NCI-H460 (cell line): Measurements from ENCODE around the gene PSME1. TPM values are rescaled to one million over a fixed set of nuclear protein-coding genes. Genes with fewer than 3 reads are reported as not detected.
A peak's percentile ranks its signal among the peaks of the same experiment; 100 is the strongest.

Source experiments
- DNase-seq: peaks from one replicate; pipeline ENCODE4 v3.0.0-alpha.2; 2016; ENCODE audit warnings: low read depth; ENCODE audit errors: extremely low read depth
- total RNA-seq: library from RNA; depleted of rRNA; stranded (reverse); fragments of >200 nt; shearing (Covaris generic); gene quantifications from 2 replicates; pipeline ENCODE4 v1.2.3, GENCODE V29; 2014

Gene PSME1
- total RNA-seq, 1 experiment from 2014 or later = 177 TPM

DNA sequence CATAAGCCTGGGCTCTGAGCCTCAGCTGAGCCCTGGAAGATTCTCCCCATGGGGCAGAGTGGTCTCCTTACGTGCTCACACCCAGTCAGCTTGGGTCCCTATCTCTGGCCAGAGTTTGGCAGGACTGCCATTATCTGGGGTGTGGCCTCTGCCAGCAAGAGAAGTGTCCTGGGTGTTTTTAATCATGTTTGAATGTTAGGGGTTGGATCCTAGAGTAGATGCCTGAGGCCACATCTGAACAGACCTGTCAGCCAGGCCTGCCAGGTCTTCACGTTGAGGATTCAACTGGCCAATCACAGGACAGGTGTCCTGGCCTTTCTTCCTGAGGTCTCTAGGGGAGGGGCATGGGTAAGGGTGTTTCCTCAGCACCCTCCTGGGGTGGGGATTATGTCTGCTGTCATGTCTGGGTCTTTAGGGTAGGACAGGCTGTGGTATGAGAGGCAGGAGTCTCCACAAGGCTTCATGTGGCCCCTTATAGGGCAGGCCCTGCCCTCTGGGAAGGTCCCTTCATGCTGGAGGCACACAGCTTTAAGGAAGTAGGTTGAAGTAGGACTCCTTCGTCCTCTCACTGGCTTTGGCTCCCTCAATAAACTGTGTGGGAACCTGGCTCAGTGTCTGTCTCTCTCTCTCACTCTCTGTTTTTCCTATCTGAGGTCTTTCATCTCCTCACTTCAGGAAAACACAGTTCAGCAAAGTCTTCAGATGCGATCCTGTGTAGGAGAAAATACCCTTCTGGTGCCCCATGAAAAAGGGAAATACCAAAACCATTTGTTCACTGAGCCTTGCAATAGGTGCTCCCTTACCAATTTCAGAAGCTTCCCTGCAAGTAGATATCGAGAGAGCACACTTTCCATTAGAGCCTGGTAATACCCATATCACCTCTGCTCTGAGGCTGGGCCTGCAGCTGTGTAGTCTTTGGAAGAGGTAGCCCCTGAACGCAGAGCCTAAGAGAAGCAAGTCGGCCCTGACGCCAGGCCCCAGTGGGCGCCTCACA is 12.3 kb upstream of the PSME1 start:
- DNase-seq = no peak

DNA sequence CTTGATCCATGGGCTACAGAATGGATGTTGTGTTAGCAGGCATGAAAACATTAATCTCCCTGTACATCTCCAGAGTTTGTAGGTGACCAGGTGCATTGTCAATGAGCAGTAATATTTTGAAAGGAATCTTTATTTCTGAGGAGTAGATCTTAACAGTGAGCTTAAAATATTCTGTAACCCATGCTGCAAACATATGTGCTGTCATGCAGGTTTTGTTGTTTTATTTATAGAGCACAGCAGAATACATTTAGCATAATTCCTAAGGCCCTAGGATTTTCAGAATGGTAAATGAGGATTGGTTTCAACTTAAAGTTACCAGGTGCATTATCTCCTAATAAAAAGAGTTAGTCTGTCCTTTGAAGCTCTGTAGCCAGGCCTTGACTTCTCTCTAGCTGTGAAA is 9.1 kb upstream of the PSME1 start:
- no peak for DNase-seq

DNA sequence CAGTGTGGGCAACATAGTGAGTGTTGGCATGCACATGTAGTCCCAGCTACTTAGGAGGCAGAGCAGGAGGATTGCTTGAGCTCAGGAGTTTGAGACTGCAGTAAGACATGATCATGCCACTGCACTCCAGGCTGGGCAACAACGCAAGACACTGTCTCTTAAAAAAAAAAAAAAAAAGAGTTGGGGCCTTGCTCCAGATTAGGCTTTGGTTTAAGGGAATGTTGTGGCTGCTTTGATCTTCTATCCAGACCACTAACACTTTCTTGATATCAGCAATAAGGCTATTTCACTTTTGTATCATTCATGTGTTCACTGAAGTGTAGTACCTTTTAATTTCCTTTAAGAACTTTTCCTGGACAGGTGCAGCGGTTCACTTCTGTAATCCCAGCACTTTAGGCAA is 8.3 kb upstream of the PSME1 start:
- no peak for DNase-seq

DNA sequence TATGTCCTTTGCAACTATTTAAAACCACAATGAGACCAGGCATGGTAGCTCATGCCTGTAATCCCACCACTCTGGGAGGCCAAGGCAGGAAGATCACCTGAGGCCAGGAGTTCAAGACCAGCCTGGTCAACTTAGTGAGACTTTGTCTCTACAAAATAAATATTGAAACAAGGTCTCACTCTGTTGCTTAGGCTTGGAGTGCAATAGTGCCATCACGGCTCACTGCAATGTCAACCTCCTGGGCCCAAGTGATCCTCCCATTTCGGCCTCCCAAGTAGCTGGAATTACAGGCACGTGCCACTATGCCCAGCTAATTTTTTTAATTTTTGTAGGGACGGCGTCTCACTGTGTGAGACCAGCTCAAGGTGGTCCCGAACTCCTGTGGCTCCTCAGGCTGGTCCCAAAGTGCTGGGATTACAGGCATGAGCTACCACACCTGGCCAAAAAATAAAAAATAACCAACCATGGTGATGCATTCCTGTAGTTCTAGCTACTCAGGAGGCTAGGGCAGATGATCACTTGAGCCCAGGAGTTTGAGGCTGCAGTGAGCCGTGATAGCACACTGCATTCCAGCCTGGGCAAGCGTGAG is 6.5 kb upstream of the PSME1 start:
- no peak for DNase-seq

DNA sequence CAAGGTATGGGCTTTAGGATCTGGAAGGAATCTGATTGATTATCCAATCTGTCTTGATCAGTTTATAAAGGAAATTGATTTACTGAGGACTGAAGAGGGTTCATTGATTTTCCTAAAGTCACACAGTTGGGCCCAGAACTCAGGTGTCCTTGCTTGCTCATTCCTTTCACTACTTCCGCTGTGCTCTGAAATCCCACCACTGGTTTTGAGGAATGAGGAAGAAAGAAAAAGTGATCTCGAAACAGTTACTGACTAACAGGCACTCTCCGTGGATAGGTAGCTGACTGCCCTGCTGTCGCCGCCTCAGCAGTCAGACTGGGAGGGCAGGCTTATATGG is 5.6 kb upstream of the PSME1 start, which contains the start of gene FITM1:
FITM1 (plus strand) TSS at position 280 of the 337 bp plus-strand sequence. CDS start 905 bp downstream, outside the sequence.
- DNase-seq = no peak

DNA sequence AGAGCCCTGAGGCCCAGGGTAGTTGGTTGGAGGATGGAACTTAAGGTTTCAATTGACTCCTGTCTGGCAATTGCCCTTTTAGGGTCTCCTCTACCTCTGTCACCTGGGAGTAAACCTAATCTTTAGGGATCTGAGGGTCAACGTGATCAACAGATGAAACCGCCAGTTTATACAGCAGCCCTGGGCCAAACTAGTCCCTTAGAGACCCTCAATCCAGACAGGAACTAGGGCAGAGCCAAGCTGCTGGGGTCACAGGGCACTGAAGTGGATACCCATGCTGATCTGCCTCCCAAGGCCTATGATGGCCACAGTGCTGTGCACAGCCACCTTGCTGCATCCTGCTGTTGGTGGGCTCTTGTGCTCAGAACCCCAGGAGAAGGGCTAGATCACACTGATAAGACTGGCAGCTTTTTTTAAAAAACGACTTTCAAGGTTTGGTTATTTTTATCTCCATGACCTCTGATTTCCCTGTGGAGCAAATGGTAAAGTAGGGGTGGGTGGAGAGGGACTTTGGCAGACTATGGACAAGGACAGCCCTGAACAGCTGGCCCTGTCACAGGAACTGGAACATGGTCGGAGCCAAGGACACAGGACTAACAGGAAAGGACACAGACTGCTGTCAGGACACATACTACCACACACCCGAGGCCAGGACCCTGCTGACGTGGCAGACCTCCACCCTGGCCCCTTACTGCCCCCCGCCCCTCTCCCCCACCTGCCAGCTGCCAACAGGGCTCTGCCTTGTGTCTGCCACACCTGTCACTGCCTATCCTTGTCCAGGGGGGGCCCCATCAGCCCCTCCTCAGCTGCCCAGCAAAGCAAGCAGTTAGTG is 5.1 kb upstream of the PSME1 start:
- DNase-seq = no peak

DNA sequence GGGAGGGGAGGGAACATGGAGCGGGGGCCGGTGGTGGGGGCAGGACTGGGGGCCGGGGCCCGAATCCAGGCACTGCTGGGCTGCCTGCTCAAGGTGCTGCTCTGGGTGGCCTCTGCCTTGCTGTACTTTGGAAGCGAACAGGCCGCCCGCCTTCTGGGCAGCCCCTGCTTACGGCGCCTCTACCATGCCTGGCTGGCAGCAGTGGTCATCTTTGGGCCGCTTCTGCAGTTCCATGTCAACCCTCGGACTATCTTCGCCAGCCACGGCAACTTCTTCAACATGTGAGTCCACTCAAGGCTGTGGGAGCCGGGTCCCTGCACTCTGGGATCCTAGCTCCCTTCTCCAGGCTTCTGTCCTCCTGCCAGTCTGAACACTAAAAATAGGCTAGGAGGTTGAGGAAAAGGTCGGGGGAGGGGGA is 4.4 kb upstream of the PSME1 start:
- no peak for DNase-seq

DNA sequence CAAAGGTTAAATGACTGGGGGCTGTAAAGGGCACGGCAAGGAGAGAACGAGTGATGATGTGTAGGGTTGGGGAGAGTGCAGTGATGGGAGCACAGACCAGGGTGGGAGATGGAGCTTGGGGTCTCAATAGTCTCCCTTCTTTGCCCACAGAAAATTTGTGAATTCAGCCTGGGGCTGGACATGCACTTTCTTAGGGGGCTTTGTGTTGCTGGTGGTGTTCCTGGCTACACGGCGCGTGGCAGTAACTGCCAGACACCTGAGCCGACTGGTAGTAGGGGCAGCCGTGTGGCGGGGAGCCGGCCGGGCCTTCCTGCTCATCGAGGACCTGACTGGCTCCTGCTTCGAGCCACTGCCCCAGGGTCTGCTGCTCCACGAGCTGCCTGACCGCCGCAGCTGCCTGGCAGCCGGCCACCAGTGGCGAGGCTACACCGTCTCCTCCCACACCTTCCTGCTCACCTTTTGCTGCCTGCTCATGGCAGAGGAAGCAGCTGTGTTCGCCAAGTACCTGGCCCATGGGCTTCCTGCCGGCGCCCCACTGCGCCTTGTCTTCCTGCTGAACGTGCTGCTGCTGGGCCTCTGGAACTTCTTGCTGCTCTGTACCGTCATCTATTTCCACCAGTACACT is 3.8 kb upstream of the PSME1 start:
- no peak for DNase-seq

DNA sequence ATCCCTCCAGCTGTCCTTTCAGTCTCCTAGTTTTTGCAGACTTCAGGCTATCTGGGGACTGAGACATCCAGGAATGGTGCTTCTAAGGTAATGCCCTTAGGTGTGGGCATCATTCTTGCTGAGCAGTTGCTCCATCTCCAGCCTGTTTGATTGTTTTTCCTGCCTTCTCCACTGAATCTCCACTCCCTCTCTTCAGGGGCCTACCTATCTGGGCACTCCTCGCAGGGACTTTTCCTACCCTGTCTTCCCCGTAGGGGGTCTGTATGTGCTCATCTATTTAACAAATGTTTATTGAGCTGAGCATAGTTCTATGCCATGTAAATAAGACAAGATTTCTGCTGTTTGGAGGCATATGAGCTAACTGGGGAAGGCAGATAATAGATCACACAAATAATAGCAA is 3.0 kb upstream of the PSME1 start:
- no peak for DNase-seq

DNA sequence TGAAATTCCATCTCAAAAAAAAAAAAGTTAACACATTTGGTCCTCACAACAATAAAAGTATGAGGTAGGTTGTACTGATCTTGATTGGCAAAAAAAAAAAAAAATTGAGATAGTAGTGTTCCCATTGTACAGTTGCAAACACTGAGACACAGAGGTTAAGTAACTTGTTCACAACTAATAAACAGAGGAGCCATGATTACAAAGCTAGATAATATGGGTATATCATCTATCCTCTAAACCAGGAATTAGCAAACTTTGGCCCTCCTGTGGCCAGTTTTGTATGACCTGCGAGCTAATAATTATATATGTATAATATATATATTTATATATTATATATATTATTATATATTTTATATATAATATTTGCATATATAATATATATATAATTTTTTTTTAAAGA is 2.3 kb upstream of the PSME1 start:
- DNase-seq = no peak

DNA sequence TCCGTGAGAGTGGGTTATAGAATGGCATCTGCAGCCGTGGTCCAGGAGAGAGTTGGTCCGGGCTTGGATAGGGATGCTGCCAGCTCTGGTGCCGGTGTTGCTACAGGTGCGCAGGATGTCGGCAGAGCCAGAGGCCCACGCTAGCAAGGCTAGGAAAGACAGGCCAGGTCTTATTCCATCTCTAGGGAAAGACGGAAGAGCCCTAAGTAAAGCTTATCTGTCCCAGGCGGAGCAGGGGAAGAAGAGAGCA is 485 bp upstream of the PSME1 start:
- DNase-seq = no peak

DNA sequence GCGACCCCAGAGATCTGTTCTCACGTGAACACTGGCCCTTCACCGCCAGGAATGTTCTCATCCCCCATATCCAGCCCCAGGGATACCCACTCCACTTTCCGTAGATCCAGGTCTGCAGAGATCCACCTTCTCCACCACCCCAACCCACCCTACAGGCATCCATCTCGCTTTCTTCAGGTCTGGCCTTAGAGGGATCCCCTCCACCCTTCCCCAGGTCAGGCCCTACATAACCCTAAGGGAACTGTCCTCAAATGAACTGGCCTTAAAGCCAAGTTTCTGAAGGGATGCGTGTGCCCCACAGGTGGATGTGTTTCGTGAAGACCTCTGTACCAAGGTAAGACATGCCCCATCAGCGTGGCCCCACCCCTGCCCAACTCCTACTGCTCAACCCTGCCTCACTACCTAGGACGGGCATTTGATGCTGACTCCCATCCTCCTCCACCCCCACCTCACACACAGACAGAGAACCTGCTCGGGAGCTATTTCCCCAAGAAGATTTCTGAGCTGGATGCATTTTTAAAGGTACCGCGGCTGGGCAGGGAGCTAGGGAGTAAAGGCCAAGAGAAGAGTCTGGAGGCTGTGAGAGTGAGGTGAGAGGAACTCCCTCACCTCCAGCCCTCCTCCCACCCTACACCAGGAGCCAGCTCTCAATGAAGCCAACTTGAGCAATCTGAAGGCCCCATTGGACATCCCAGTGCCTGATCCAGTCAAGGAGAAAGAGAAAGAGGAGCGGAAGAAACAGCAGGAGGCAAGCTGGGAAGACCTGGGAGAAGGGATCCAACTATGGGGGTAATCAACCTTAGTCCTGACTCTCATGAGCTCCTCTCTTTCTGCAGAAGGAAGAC is 912 bp downstream of the PSME1 start:
- DNase-seq = no peak

DNA sequence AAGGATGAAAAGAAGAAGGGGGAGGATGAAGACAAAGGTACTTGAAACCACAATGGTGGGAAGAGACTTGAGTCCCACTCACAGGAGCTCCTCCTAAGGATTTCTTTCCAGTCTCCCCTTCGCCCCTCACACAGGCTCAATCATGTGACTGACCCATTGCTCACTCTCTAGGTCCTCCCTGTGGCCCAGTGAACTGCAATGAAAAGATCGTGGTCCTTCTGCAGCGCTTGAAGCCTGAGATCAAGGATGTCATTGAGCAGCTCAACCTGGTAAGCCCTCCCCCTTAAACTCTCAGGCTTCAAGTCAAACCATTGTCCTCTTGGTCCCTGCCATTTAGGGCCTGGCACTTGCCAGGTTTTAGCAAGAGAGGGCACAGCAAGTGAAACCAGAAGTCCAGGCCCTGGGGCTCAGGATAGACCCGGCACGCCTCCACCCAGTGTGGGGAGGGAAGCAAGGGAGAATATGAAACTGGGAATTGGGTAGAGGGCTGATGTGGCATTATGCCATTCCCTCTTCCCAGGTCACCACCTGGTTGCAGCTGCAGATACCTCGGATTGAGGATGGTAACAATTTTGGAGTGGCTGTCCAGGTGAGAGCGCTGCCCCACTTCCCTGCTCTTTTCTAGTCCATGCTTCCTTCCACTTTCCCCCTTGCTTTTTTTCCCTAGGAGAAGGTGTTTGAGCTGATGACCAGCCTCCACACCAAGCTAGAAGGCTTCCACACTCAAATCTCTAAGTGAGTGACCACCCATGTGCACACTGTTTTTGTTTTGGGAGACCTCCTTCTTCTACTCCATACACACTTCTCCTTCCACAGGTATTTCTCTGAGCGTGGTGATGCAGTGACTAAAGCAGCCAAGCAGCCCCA is 1.8 kb downstream of the PSME1 start:
- no peak for DNase-seq

DNA sequence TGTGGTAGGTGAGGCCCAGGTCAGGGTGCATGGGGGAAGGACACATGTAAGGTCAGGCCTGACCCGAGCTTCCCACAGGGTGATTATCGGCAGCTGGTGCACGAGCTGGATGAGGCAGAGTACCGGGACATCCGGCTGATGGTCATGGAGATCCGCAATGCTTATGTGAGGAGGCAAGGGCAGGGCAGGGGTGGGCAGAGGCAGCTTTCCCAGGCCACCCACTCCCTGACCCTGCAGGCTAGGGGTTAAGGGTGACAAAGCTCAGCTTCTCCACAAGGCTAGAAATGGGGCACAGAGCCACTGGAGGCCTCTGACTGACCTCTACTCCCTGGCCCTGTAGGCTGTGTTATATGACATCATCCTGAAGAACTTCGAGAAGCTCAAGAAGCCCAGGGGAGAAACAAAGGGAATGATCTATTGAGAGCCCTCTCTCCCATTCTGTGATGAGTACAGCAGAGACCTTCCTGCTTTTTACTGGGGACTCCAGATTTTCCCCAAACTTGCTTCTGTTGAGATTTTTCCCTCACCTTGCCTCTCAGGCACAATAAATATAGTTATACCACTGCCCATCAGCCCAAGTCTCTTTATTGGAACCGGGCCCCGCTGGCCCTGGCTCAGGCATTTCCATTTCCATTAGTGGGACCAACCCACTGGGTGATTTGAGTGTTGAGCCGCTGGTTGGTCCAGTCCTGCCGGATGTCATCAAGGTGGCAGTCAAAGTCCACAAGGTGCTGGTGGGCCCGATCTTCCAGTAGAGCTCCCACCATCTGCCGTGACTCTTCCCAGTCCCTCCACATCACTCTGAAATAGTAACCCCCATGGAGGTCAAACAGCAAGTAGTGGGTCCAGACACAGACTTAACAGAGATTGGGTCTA is 2.6 kb downstream of the PSME1 start:
- no peak for DNase-seq

DNA sequence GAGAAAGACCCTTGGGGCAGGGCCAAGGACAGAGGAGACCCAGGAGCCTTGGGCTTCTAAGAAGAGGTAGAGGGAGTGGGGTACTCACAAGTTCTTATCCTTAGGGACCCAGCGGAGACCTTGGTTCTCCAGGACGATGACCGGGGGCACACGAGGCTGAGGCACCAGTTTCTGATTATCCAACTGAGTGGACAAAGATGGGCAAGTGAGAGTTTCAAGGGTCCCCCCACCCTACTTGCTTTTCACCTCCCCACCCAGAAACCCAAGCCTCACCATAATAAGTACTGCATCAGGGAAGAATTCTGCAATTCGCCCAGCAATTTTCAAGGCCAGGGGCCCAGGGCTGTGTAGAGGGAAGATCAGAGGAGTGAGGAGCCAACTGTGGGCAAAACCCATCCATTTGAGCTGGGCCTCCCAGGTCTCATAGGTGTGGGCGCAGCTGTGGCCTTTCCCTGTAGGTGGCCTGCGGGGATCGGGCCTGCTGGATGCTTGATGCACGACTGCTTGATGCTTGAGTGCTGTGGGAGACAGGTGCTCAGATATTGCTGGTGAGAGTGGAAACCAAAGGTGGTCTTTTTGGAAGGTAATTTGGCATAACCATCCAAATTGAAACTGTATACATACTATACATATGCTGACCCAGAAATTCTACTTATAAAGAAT is 3.4 kb downstream of the PSME1 start:
- DNase-seq = no peak

DNA sequence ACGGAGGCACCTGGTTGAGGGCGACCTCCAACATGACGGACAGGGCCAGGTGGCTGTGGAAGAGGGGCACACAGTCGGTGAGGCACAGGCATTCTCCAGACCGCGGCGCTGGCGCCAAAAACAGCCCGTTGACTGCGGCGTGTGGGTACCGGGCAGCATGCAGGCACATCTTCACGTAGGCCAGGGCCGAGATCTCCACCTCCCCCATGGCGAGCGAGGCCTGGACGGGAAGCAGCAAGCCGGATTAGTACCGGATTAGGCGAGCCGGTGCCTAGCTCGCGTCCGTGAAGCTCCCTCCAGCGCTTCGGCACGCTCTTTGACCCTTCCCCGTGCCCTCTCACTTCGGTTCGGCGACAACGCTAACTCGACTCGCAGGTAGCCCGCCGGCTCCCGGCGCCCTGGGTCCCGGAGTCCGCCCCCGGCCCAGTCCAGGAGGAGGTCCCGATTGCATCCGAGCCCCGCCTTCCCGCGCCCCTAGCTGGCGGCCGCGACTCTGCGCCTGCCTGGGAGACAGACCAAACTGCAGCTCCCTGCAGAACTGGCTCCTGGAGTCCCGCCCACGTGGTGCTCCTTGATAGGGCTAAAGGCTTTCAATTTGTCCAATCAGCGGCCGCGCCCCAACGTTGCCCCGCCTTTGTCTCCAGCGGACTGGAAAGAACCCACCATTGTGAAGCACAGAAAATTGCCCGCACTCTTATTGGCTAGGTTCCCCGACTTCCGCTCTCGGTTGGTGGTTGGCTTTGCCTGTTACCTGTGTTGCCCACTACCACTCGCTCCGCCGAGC is 5.3 kb downstream of the PSME1 start, which contains the start of gene EMC9:
EMC9 (minus strand) TSS at position 495 of the 784 bp plus-strand sequence; CDS start at position 208, 287 bp downstream.
- peak; percentile 99 for DNase-seq

DNA sequence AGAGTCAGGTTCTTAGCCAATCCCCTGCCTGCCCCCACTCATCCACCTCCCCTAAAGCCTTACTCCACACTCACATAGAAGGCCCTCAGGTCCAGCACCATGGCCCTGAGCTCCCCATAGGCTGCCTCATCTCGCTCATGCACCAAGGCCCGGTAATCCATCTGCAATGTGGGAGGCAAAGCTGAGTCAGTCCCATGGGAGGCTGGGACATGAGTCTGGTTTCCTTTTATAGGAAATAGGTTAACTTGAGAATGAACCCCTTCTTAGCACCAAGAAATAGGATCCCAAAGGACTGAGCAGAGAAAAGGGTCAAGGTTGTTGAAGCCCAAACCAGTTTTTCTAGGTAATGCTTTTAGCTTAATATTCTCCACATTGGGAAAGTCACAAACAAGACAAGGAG is 7.5 kb downstream of the PSME1 start:
- no peak for DNase-seq
